NCI-H2171 (cell line): ENCODE data around the gene ZFX.

ENCODE experiments used
- DNase-seq: peaks from one replicate; lab custom pipeline; 2025; lab: John Stamatoyannopoulos, UW

ZFX gene

DNA sequence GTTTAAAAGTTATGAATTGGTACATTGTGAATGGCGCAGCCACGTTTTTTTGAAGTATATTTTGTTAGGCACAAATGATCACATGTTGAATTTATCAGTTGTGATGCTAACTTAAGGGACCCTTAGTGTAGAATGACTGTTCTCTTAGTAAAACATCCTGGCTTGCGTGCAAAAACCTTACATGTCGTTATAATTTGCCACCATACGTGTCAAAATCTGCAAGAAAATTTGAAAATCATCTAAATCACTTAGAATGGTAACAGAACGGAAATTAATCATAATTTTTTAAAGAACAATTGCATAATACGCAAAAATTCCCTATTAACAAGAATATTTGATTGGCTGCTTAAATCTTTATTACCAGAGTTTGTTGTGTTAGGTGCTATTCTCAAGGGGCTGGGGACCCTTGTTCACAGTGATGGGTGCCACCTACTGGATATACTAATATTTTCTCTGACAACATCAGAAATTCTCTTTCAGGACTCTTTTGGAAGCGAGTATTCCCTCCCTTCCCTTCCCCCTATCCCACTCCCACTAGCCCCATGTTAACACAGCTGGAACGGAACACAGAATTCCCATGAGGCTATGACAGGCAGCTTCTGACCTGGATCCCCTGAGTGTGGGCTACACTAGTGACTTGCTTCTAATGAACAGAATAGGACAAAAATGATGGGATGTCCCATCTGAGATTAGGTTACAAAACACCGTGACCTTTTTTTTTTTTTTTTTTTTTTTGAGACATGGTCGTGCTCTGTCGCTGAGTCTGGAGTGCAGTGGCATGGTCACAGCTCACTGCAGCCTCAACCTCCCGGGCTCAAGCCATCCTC lies 92.5 kb downstream of the ZFX start:
- DNase-seq = peak; percentile 30

DNA sequence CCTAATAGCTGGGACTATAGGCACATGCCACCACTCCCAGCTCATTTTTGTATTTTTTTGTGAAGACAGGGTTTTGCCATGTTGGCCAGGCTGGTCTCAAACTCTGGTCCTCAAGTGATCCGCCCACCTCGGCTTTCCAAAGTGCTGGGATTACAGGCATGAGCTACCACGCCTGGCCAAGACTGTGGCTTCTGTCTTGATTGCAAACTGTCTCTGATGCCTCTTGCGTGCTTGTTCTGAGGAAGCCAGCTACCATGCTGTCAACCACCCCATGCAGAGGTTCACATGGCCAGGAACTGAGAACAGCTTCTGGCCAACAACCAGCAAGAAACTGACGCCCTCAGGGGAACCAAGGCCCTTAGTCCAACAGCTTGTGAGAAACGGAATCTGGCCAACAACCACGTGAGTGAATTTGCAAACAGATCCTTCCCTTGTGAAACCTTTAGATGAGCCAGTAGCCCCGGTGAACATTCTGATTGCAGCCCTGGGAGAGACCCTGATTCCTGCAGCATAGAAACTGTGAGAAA lies 93.2 kb downstream of the ZFX start:
- DNase-seq = no peak

DNA sequence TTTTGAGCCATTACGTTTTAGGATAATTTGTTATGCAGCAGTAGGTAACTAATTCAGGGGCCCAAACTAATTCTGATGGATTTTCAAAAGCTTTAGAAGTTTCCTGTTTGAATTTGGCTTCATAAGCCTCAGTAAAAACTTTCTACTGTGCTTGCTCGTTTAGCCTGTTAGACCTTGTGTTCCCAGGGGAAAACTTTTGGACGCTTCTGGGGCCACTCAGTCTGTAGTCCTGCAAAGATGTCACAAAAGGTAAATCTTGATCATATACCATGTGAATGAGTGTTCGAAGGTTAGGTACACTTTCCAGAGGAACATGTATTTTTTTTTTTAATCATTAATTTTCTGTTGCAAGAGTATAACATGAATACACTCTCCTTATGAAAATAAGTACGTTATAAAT lies 93.7 kb downstream of the ZFX start:
- DNase-seq = no peak

DNA sequence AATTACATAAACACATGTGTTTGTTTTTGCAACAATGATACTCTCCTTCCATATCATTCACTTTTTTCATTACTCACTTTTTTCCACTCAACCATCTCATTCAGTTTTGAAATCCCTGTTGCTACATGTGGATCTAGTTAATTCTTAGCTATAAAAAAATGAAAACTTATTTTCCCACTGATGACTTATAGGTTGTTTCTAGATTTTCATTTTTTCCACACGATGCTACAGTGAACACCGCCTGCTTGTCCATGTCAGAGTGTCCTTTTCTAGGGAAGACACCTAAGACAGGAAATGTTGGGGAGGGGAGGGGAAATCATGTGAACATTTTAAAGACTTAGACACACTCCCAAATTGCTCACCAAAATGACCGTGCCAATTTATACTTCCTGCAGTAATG lies 94.2 kb downstream of the ZFX start:
- no peak for DNase-seq

DNA sequence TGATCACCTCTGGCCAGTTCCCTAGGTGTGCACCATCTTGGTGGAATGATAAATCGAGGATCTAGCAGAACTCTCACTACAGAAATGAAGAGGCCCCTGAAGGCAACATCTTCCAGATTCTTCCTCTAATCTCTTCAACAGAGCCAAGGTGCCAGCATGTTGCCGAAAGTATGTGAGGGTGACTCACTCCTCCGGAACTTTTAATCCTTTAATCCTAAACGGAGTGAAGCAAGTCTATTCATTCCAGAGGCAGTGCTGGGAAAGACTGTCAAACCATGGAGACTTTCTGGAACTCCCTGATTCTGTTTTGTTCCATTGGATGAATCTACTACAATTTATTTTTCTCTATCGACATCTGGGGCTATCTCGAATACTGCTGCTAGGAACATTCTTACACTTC lies 95.7 kb downstream of the ZFX start:
- no peak for DNase-seq

DNA sequence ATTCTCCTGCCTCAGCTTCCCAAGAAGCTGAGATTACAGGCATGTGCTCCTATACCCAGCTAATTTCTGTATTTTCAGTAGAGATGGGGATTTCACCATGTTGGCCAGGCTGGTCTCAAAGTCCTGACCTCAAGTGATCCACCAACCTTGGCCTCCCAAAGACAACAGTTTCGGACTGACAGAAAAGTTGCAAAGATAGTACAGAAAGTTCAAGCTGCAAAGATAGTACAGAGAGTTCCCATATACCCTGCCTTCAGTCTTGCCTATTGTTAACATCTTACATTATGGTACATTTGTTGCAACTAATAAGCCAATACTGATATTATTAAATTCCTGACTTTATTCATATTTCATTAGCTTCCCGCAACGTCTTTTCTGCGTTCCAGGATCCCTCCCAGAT lies 98.5 kb downstream of the ZFX start:
- no peak for DNase-seq

DNA sequence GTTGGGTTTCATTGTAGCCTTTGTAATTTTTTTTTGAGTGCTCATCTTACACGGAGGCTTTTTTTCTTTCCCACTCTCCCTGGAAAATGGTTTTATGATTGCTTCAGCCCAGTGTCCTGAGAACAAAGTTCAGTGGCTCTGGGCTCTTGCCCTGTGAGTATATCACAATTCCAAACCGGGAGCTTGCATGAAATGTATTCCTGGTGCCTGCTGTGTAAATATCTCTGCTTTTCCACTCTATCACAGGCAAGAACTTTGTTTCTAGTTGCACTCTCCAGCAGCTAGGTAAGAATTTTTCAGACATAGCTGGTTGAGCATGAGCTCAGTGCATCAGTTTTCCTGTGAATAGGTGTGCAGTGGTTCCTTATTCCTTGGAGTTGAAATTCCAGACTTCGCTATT lies 103.5 kb downstream of the ZFX start:
- no peak for DNase-seq

DNA sequence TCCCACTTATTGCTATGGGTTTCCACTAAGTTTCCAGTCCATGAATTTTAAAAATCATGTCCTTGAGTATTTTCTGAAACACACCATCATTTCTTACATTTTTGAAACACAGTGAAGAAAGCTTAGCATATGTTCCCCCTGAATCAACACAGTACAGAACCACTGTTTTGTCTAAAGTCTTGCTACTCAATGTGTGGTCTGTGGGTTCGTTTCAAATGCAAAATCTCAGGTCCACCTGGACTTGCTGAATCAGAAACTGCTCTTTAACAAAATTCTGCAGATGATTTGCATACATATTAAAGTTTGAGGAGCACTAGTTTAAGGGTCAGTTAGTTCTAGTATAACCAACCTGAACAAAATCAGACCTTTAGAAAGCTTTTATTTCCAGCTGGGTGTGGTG lies 103.9 kb downstream of the ZFX start:
- no peak for DNase-seq

DNA sequence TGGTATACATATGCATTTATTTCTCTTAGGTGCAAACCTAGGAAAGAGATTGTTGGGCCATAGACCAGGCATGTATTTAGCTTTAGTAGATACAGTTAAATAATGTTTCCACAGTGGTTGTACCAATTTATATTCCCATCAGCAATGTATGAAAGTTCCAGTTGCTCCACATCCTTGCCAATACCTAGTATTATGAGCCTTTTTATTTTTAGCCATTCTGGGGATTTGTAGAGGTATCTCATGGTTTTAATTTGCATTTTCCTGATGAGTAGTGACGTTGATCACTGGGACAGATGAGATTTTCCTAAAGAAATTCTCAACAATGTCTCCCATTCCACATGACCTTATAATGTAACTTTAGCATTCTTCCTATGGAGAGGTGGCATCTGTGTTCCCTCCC lies 107.5 kb downstream of the ZFX start:
- DNase-seq = no peak

DNA sequence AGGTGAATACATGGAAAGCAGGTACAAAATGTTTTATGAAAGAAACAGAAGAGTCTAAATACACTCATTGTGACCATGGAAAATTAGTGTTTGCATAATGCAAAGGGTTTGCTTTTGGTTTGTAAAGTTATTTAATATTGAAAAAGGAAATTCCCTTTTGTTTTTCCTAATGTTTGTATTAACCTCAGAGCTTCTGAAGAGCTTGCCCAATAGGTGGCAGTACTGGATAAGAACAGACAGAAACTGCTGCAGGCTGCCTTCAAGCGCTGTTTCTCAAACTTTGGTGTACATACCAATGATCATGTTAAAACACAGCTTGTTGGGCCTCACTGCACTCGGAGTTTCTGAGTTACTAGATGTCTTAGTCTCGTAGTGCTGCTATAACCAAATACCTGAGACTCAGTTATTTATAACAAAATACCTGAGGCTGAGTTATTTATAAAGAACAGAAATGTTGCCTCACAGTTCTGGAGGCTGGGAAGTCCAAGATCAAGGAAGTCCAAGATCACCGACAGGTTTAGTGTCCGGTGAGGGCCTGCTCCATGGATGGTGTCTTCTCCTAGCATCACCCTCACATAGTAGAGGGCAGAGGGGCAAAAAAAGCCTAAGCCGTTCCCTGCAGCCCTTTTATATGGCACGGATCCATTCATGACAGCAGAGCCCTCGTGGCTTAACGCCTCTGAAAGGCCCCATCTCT lies 110.2 kb downstream of the ZFX start:
- DNase-seq = peak; percentile 5

DNA sequence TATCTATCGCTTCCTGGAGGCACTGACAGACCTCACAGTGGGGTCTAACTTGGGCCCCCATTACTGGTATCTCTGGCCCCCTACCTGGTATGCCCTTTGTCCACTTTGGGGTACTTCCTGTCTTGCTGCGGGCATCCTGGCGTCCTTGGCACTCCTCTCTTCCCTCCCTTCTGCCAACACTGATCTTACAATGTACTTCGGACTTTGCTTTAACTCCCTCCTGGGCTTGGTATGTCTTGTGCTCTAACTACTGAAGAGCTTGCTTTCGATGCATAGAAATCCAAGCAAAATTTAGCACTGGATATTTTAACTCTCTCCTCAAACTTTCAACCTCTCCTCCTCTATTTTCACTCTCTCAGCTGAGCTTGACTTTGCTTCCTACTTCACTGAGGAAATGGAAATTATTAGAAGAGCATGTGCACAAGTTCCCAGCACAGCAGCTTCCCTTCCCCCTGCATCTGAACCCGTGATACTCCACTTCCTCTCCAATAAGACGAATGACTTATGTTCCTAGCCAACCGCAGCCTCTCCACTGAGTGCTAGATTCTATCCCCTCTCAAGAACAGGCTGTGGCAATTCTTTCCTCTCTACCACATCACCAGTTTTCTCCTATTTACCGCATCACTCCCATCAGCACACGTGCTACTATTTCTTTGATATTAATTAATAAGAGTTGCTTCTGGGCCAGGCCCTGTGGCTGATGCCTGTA lies 111.5 kb downstream of the ZFX start:
- DNase-seq = no peak

DNA sequence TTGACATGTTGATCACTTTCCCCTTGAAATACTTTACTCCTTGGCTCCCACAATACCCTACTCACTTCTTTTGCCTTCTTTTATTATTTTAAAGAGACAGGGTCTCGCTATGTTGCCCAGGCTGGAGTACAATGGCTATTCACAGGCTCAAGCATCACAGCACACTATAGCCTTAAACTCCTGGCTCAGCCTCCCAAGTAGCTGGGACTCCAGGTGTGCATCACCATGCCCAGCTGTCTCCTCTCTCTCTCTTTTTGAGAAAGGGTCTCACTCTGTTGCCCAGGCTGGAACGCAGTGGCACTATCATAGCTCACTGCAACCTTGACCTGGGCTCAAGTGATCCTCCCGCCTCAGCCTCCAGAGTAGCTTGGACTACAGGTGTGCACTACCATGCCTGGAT lies 112.8 kb downstream of the ZFX start:
- no peak for DNase-seq

DNA sequence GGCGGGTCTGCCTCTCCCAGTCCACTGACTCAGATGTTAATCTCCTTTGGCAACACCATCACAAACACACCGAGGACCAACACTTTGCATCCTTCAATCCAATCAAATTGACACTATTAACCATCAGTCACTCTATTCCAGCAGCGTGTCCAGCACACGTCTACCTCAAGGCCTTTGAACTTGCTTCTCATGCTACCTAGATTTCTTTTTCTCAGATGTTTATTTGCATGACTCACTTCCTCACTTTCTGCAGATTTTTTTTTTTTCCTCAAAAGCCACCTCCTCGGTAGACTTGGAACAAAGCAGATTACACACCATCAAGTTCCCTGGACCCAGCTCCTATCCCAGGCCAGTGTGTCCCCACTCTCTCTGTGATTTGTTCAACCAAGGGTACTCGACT lies 114.9 kb downstream of the ZFX start:
- no peak for DNase-seq
